Measurements from ENCODE around the gene TXNL4A.
A peak's percentile ranks its signal among the peaks of the same experiment; 100 is the strongest.

Gene TXNL4A

DNA sequence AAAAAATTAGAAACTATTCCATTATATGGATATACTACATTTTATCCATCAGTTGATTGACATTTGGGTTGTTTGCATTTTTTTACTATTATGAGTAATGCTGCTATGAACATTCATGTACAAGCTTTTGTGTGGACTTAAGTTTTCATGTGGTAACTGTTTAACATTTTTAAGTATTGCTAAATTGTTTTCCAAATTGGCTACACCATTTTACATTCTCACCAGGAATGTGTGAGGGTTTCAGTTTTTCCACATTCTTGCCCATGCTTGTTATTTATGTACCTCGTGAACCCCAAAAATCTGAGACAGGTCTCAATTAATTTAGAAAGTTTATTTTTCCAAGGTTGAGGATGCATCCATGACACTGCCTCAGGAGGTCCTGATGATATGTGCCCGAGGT is 3.1 kb upstream of the TXNL4A start:
- no peak for DNase-seq

DNA sequence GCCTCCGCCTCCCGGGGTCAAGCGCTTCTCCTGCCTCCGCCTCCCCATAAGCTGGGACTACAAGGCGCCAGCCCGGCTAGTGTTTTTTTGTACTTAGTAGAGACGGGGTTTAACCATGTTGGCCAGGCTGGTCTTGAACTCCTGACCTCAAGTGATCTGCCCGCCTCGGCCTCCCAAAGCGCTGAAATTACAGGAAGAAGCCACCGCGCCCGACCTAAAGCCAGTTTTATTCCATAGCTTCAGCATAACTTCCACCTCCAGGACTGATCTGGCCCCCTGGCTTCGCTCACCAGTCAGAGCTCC is 783 bp upstream of the TXNL4A start:
- DNase-seq, result no peak

DNA sequence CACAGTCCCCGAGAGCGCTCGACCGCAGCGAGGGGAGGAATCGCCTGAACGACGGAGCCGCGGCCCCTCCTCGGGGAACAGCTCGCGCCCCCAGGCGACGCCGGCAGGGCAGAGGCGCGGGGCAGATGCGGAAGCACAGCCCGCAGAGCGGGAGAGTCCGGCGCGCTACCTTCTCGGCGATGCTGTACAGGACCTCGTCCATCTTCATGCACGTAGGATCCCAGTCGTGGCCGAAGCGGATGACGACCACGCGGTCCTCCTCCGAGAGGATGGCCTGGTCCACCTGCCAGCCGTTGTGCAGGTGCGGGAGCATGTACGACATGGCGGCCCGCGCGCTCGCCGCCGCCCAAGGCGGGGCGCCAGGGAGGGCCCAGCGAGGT is 302 bp downstream of the TXNL4A start:
- peak; percentile 64 for DNase-seq

DNA sequence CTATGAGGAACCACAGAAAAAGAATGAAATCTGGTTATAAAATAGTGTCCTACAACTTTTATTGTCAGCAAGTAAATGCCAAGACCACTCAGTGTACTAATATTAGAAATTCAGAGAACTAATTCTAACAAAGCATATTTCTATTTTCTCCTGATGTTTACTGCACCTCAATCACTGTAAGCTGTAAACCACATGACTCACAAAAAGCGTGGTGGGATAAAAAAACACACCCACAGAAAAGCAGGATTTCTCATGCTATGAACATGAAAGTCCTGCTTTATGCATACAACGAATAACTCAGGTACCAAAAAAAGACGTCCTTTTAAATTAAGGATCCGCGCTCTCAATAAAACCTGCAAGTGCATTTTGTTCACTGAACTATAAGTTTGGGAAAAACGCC is 797 bp downstream of the TXNL4A start:
- no peak for DNase-seq

DNA sequence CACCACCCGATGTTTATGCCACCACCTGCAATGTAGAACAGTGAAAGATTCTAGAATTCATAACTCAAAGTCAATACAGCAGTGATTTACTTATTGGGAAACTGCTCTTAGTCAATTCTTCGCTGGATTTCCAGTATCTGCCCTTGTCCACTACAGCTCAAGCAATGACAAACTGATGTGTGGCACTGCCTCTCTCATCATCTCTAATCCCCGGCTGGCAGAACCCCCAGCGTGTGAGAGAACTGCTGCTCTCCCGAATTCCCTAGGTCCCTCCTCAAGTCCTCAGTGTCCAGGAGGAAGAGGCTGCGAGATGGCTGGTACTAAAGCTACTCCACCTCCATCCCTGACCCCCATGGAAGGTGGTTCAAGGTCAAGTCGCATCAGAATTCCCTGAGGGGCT is 1.6 kb downstream of the TXNL4A start:
- DNase-seq, result no peak

DNA sequence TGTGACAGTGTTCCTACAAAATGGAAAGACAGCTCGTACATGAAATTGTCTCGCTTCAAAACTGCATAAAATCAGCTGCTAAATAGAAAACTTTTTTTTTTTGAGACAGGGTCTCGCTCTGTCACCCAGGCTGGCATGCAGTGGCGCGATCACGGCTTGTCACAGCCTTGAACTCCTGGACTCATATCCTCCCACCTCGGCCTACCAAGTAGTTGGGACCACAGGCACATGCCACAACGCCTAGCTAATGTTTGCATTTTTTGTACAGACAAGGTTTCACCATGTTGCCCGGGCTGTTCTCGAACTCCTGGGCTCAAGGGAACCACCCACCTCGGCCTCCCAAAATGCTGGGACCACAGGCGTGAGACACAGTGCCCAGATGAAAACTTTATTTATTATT is 3.2 kb downstream of the TXNL4A start:
- DNase-seq, result no peak

DNA sequence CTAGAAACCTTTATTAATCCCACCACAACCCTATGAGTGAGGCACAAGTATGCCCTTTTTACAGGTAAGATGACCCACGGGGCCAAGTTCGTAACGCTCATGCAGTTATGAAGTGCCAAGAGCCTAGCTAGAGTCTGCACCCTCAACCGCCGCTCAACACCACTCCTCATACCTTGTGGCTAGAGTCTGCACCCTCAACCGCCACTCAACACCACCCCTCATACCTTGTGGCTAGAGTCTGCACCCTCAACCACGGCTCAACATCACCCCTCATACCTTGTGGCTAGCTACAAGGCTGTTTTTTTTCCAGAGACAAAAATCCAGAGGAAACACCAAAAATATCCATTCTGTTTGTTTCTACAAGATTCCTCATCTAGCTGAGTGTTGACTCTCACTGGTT is 4.6 kb downstream of the TXNL4A start:
- DNase-seq, result no peak

DNA sequence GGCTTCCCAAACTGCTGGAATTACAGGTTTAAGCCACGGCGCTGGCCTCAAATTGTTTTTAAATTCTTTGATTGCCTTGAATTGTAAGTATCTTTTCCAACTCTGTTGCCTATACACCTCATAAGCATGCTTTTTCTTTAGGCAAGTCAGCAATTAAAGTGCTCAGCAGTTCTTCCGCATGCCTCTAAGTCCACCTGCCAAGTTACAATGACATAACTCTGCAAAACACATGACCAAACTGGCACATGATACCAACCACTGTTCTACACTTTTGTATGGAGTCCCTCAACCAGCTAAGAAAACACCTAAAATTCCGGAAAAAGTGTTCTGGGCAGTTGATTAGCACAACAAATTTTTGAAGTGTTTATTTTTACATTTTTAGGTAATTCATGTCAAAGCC is 5.1 kb downstream of the TXNL4A start:
- no peak for DNase-seq

DNA sequence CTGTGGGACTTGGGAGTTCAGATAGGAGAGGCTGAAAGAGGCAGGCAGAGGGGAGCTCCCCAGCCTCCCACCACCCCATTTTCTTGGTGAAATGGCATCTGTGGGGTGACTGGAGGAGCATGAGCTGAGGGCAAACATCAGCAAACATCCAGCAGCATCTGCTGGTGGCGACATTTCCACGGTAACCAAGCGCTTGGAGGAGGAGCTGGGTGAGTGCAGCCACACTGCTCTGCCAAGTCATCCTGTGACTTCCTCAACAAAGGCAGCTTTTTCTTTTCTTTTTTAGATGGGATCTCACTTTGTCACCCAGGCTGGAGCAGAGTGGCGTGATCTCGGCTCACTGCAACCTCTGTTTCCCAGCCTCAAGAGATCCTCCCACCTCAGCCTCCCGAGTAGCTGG is 5.6 kb downstream of the TXNL4A start:
- no peak for DNase-seq

DNA sequence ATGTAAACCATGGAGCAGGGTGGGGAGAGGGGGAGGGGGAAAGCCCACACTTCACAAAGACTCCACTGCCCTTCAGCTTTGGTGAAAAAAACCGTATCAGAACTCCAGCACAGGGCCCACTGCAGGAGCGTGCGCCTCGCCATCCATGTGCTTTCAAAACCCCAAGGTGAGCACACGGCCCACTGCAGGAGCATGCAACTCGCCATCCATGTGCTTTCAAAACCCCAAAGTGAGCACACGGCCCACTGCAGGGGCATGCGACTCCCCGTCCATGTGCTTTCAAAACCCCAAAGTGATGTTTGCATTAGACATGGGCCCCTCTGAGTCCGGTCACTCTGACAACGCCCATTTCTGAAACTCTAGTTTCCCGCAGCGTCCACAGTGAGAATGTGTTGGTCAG is 7.8 kb downstream of the TXNL4A start:
- DNase-seq, result no peak

DNA sequence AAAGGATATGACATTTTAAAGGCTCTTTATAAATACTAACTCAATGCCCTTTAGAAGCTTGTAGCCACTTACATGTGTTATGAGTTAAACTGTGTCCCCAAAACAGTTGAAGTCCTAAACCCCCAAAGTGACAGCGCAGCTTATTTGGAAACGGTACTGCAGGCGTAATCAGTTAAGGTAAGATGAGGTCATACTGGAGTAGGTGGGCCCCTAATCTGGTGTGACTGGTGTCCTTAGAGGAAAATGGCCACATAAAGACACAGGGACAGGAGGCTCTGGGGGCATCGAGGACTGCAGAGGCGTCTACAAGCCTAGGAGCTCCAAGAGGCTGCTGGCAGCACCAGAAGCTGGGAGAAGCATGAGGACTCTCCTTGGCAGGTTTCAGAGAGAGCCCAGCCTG is 8.5 kb downstream of the TXNL4A start:
- DNase-seq, result no peak

DNA sequence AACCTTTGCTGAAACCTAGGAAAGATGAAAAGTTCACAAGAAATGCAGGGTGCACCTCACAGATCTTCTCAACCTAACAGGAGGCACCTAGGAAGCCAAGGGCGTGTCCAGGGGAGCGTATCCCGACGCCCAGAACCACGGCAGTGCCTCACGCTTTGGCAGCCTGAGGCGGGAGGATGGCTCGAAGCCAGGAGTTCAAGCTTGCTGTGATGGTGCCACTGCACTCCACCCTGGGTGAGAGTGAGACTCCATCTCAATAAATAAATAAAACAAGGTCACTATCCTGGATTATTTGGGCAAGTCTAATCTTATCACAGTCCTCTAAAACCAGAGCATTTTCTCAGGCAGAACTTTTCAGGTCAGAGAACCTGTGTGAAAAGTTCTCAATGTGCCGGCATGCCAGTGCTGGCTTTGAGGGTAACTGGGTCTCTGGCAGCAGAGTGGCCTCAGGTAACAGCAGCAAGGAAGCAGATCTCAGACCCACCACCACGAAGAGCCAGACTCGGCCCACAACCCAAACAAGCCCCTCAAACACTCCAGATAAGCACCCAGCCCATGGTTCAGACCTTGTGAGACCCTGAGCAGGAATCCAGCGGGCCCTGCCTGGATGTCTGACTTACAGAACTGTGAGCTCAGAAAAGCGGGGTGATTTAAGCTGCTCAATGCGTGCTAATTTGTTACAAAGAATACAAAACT is 12.2 kb downstream of the TXNL4A start:
- no peak for DNase-seq

DNA sequence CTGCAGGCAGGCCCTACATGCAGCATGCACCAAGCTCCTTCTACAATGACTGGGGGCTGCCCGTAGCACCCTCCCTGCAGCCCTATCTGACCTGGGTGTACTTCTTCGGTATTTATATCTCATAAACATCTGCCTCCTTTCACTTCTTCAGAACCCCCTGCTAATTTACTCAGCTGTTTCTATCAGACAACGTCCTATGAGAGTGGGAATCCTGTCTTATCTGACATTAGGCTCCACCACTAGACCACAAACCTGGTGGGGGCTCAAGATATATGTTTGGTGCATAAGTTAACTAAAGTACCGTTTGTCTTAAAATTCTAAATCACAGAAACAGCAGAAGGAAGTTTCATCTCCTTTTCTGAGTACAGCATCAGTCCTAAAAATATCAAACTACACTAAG is 13.3 kb downstream of the TXNL4A start:
- DNase-seq, result no peak

DNA sequence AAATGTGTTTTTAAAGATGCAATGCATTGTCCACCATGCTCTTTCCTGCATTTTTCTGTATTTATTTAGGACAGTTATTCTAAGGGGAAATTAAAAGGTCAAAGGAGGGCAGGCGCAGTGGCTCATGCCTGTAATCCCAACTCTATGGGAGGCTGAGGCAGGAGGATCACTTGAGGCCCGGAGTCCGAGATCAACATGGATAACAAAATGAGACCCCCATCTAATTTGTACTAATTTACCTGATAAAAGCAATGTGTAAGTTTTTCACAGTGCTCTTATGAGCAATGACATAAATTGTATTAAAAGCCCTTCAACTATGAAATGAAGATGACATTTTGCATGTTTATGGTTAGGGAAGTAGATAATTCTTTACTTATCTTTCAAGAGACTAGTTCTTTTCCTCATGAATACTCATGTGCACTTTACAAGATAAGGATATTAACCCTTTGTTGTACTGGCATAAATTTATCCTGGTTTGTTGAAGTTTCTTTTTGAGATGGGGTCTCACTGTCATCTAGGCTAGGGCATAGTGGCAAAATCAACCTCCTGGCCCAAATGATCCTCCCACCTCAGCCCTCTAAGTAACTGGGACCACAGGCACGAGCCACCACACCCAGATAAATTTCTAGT is 14.2 kb downstream of the TXNL4A start:
- no peak for DNase-seq

DNA sequence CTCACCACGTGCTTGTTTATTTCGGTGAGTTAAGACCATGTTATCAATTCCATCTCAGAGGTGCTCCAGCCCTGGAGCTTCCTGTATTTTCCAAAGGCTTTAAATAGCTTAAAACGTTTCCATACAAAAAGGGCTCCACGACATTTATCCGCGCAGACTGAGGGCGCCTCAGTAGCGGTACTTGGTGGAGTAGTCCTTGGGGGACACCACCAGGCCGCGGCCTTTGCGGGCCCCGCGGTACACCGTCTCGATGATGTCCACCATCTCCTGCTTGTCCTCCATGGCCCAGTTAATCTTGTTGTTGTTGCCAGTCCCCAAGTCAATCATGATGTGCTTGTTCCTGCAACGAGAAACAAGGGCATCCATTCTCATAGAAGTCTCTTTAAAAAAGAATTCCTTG is 14.8 kb downstream of the TXNL4A start:
- no peak for DNase-seq

DNA sequence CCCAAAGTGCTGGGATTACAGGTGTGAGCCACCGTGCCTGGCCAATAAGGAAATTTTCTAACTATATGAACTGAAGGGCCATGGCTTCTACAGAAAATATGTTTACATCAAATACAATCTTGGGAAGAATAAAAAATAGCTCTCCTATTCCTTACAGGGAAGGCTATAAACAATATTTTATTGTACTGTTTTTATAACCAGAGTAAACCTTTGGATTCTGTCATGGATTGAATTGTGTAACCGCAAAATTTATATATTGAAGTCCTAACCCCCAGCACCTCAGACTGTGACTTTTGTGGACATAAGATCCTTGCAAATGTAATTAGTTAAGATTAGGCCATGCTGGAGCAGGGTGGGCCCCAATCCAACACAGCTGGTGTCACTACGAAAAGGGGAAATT is 15.6 kb downstream of the TXNL4A start:
- DNase-seq, result no peak

DNA sequence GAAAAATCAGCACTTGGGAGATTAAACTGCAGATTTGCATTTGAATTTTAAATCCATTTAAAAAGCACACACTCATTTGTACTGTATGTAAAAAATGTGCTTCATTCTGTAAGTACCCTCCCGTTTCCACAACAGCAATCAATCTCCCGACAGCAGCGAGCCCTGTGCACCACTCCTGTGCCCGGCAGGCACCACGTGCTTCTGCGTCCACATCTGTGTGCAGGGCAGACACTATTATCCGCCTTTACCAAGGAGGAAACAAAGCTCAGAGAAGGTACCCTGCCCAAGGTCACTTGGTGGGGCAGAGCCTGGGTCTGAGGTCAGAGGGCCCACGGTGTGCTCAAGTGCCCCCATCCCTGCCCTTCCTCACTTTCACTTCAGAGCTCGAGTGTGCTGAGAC is 16.4 kb downstream of the TXNL4A start:
- DNase-seq, result no peak

DNA sequence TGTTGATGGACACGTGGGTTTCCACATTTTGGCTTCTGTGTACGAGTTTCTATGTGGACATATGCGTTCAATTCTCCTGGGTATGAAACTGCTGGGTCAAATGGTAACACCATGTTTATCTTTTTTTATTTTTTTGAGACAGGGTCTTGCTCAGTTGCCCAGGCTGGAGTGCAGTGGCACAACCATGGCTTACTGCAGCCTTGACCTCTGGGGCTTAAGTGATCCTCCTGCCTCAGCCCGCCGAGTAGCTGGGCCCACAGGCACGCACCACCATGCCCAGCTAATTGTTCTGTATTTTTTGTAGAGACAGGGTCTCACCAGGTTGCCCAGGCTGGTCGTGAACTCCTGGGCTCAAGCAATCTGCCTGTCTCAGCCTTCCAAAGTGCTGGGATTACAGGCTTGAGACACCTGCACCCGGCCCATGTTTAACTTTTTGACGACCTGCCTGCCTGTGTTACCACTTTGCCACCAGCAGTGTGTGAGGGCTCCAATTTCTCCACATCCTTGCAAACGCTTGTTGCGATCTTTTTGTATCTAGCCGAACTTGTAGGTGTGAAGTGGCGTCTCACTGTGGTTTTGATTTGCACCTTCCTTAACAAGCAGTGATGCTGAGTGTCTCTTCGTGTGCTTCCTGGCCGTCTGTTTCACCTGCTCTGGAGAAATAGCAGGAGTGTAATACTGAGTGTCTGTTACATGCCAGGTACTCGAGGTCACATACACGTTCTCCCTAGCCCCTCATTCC is 17.0 kb downstream of the TXNL4A start:
- DNase-seq, result no peak

DNA sequence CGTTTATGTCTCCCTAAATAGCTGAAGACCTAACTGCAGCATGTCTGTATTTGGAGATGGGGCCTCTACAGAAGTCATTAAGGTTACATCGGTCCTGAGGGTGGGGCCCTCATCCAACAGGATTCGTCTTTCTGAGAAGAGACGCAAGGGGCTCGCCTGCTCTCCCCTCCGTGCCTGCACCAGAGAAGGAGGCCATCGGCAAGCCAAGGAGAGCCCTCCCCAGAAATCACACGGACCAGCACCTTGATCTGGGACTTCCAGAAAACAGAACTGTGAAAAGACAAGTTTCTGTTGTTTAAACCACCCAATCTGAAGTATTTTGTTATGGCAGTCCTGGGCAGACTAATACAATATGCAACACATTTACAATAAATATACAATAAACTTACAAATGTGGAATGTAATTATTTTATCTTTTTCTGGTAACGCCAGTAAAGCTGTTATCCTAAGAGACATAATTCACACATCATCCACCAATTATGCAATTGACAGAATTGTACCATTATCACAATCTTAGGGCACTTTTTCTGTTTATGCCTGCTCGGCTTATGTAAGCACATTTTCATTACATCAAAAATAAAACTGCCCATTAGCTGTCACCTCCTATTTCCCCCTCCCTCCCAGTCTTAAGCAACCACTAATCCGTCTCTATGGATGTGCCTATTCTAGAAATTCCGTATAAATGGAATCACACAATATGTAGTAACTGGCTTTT is 17.8 kb downstream of the TXNL4A start:
- no peak for DNase-seq

DNA sequence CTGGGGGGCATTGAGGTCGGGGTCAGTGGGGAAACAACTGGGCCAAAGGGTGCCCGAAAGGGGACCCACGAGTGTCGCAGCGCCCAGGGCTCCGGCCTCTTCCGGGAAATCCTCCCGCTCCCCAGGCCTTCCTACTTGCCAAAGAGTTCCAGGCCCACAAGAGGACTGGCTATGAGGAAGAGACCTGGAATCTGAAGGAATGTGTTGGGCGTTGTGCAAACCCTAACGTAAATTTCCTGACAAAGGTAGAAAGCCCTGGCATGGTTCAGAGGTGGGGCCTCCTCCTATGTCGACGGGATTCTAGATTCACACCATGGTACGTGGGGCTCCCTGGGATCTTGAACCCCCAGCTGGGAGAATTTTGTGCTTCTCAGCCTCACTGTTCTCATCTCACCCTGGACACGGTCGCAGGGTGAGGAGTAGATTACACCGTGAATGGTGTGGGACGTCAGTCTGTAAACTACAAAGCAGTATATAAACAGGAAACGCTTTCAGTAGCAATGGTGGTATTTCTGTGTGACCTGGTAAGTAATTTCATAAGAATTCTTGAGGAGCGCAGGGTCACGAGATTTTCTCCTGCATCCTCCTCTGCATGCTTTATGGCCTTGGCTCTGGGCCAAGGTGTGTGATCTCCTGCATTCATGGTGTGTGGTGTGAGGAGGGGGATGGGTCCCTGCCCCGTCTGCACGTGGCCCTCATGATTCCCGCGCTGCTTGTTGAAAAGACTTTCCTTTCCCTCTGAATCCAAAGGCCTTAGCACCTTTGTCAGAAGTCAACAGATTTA is 23.1 kb downstream of the TXNL4A start:
- no peak for DNase-seq

DNA sequence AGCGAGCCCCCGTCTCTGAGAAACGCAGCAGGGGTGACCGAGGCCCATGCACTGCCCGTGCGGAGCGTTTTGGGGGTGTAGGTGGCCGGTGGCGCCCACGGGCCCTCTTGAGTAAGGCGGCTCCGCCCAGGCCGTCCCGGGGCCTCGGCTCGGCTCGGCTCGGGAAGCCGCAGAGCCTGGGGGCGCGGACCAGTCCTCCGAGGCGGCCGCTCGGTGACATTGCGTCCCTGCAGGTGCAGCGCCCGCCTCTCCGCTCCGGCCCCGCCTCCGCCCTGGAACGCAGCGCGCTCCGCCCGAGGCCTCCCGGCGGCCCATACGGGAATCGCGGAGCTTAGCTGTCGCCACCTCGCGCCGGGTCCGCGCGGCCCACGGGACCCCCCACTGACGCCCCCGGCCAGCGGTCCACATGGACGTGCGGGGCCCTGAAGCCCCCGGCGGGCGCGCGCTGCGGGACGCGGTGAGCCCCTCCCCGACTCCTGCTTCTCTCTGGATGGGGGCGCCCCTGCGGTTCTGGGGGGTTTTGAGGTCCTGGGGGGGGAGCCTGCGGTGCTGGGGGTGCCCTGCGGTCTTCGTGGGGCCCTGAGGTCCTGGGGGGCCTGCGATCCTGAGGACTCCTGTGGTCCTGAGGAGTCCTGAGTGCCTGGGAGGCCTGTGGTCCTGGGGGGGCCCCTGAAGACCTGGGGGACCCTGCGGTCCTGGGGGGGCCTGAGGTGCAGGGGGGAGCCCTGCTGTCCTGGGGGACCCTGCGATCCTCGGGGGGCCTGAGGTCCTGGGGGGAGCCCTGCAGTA is 23.8 kb downstream of the TXNL4A start, which contains the start of gene HSBP1L1:
Gene HSBP1L1, plus strand, starts transcription at position 314 of the 789 bp plus-strand sequence. Its CDS starts 93 bp downstream, at position 407.
- peak; percentile 63 for DNase-seq

DNA sequence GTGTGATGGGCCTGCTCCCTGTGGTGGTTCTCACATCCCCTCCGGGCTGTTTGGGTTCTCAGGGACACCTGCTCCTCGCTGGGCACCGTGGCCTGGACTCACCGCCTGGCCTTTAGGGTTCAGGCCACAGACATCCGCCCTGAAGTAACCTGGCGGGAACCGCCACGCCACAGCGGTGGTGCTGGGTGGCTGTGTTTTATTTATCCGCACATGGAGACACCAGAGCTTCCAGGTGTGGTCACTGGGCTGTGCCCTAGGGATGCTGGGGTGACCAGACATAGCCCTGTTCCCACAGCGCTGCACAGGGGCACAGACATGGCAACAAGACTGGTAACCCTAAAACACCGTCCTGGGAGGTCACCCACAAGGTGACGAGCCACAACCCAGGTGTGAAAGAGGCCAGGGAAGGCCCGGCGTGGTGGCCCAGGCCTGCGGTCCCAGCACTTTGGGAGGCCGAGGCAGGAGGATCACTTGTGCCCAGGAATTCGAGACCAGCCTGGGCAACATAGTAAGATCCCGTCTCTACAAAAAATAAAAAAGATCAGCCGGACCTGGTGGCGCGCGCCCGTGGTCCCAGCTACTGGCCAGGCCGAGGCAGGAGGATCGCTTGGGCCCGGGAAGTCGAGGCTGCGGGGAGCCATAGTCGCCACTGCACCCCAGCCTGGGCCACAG is 24.6 kb downstream of the TXNL4A start:
- no peak for DNase-seq

Data from stimulated activated CD4-positive, alpha-beta T cell treated with anti-CD3 and anti-CD28 coated beads, Interleukin-4, amount 100 ng/mL, for 1 hour (primary cell).